Renal cortex interstitium (tissue), 11 donors: ENCODE results near the gene ALG1L2. TPM values are rescaled to one million over a fixed set of nuclear protein-coding genes. Genes with fewer than 3 reads are reported as not detected.
"Not testable (repeated sequence)": the region's sequence is repeated elsewhere in the genome, so short reads cannot be mapped to it uniquely, and the experiment has no call there.

ENCODE experiments used
- DNase-seq, 11 donors: peaks; one replicate each; pipeline ENCODE4 v3.0.0-alpha.2; 2013; ENCODE audit warnings: low read depth in 9 of 11, low spot score in 4 of 11; ENCODE audit errors: extremely low read depth in 1 of 11
- polyA plus RNA-seq, 3 donors: library from polyadenylated mRNA; unstranded; fragments of 120-200 nt; gene quantifications; one replicate each; pipeline ENCODE4 v1.2.1, GENCODE V29; 2013; ENCODE audit not compliant: insufficient read length in 3 of 3

Gene ALG1L2
- polyA plus RNA-seq, 3 donors = 1.3 to 2.8 (median 2.0) TPM

GRCh38 chr3:130088061-130088460 is 6.4 kb downstream of the ALG1L2 start:
- no peak for DNase-seq

GRCh38 chr3:130090681-130091080 is 9.1 kb downstream of the ALG1L2 start:
- not testable (repeated sequence) for DNase-seq

DNA sequence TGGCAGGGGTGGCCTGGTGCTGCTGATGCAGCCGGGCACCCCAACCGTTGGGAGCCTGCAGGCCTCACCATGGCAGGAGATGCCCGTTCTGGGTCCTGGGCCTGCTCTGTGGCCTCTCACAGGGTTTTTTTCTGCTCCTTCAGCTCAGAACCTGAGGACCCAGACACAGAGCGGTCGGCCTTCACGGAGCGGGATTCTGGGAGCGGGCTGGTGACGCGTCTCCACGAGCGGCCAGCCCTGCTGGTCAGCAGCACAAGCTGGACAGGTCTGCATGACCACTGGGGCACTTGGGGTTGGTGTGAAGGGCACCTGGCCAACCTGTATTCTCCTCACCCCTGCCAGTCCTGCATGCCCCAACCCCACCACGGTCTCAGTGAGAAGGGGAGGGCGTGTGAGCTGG is 10.3 kb downstream of the ALG1L2 start:
- no peak for DNase-seq

GRCh38 chr3:130093741-130094391 is 12.2 kb downstream of the ALG1L2 start:
- no peak for DNase-seq

GRCh38 chr3:130094491-130094941 is 12.9 kb downstream of the ALG1L2 start:
- DNase-seq = not testable (repeated sequence)

- DNase-seq = not testable (repeated sequence)
Measured at GRCh38 chr3:130095858-130096257, 14.2 kb downstream of the ALG1L2 start.

DNA sequence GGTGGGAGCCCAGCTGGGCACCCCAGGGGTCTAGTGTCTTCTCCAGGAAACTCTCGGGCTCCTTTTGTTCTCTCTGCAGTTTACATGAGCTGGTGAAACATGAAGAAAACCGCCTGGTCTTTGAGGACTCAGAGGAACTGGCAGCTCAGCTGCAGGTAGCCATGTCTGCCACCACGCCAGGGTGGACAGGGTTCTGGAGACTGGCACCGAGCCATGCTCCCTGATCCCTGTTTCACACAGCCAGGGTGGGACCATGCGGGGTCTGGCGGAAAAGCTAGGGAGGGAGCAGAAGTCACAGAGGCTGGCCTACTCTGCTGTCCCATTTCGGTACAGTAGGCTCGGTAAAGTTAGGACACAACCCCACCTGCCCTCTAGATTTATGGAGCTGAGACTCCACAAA is 15.5 kb downstream of the ALG1L2 start:
- not testable (repeated sequence) for DNase-seq

- not testable (repeated sequence) for DNase-seq
Measured at GRCh38 chr3:130097690-130098638, 16.3 kb downstream of the ALG1L2 start.

GRCh38 chr3:130098639-130099385 is 17.2 kb downstream of the ALG1L2 start:
- not testable (repeated sequence) for DNase-seq

DNA sequence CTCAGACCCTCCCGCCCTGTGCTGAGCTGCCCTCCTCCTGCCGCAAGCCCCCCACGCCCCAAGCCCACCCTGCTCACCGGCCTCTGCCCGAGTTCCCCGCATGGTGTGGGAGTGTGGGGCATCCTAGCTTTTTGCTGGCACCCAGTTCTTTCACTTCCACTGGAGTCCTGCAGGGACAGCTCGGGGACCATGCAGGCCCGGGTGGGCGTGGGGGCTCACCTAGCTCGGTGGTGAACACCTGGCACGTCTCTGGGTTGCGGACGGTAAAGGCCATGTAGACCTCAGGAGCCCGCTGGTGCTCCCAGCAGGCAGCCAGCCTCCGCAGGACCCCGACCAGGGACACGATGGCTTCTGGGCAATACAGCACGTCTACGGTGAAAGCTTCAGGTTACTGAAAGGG is 20.9 kb downstream of the ALG1L2 start:
- DNase-seq = not testable (repeated sequence)

DNA sequence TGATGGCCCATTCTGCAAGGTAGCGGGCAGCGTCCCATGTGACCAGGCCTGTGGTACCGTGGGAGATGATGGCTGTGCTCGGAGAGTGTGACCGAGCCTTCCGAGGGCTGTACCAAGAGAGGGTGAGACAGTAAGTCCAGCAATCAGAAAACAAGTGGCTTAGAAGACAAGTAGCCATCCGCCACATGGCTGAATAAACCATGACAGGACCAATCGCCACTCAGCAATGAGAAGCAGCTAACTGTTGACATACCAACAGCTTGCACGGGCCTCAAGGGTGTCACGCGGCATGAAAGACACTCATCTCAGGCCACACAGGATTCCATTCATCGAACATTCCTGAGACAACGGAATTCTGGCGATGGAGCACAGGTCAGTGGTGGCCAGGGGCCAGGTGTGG is 22.6 kb downstream of the ALG1L2 start:
- not testable (repeated sequence) for DNase-seq

DNA sequence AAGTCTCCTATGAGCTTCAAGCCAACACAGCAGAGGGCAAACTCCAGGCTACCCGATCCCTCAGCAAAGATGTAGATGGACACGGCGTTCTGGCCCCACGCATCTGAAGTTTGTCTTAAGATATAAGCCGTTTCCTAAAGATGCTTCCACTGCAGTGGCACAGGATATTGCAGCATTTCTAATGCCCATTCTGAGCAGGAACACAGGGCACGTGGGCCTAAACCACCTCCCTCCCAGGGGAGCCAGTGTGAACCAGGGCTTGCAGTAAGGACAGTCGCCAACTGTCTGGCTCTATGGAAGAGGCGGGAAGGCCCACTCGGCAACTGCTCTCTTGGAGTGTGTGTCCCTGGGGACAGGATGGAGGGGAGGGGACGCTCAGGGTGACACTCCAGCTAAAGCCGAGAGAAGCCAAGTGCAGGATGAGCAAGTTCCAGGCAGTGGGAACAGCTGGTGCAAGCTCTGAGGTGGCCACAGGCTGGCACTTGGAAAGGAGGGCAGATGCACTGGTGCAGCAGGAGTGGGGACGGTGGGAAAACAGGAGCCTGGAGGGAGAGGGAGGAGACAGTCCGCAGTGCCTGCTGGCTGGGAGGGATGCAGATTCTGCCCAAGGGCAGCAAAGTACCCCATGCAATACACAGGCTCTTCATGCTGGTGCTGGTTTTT is 25.8 kb downstream of the ALG1L2 start:
- DNase-seq = not testable (repeated sequence)

- not testable (repeated sequence) for DNase-seq
Measured at GRCh38 chr3:130108836-130109585, 27.4 kb downstream of the ALG1L2 start.

GRCh38 chr3:130110386-130111169 is 28.9 kb downstream of the ALG1L2 start:
- not testable (repeated sequence) for DNase-seq

DNA sequence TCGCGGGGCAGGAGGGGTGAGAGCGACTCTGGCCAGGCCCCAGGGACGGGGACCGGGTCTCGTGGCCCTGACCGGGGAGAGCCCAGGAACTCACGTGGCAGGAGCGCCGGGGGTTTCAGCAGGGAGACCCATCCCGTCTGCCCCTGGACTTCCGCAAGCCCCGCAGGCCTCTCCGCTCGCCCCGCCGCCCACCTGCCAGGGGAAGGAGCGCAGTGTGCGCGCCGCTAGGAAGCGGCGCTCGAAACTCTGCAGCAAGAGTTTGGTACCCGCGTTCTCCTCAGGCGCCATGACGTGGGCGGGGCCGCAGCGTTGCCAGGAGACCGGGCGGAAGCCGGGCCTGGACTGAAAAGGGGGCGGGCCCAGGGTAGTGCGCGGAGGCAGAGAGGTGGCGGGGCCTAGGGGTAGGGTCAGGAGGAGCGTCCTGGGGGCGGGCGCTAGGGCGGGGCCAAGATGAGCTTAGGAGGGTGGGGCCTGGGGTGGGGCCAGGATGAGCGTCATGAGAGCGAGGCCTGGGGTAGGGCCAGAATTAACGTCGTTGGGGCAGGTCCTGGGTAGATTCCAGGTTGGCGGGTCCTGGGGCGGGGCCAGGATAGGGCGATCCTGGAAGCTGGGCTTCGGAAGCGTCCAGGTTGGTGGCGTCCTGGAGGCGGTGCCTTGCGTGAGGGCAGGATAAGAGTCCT is 29.7 kb downstream of the ALG1L2 start:
- DNase-seq = peak; percentile 85 to 98 (median 95)

GRCh38 chr3:130111865-130112747 is 30.5 kb downstream of the ALG1L2 start:
- DNase-seq = peak; percentile 53 to 92 (median 88)
